Gastrocnemius medialis (tissue), 4 donors: Measurements from ENCODE around the gene POLR3H.

Experiments
- CTCF ChIP-seq, 5 experiments: fragments of 450-650 bp in 3 of 5; fragments of 200-600 bp in 2 of 5; sonication (generic) in 2 of 5; IDR thresholded peaks in 4 of 5; conservative IDR thresholded peaks in 1 of 5; 1 replicate in 4 of 5; 2 replicates in 1 of 5; pipeline ENCODE4 v1.5.1; 2016 to 2019; ENCODE audit warnings: antibody characterized with exemption in 5 of 5, mild to moderate bottlenecking in 3 of 5, moderate library complexity in 3 of 5
- POLR2A ChIP-seq, 2 donors: fragments of 450-650 bp; IDR thresholded peaks; one replicate each; pipeline ENCODE4 v1.6.1; 2017; ENCODE audit warnings: antibody characterized with exemption in 2 of 2, mild to moderate bottlenecking in 2 of 2, moderate library complexity in 2 of 2

- TF ChIP-seq CTCF (IDR thresholded peaks at IDR 0.05 in 4 of 5, conservative IDR thresholded peaks at IDR 0.05 in 1 of 5) = no peak
- no peak for TF ChIP-seq POLR2A (IDR thresholded peaks at IDR 0.05)
These were observed 18.9 kb upstream of the POLR3H start for GRCh38 chr22:41563051-41563711.
